ENCODE data around the gene MRPL39. TPM values are rescaled to one million over a fixed set of nuclear protein-coding genes. Genes with fewer than 3 reads are reported as not detected.

The MRPL39 gene
- total RNA-seq, 1 experiment from 2014 or later: 91.8 TPM

DNA sequence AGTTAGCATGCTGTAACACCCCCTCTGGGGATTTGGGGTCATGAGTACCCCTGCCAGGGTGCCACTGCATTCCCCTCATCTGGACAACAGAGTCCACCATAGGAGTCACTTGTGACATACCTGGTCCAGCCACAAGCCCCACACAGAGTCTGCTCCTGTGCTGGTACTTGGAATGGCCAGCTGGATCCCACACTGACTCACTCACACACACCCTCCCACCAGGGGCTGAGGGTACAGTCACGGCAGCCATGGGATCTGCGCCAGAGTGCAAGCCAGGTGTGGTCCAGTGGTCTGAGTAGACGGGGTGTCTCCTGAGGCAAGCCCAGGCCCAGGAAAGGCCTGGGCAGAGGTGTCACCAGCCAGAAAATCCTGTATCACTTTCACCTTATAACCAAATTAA is 67.7 kb downstream of the MRPL39 start:
- DNase-seq (ENCODE audit: low spot score): no peak

DNA sequence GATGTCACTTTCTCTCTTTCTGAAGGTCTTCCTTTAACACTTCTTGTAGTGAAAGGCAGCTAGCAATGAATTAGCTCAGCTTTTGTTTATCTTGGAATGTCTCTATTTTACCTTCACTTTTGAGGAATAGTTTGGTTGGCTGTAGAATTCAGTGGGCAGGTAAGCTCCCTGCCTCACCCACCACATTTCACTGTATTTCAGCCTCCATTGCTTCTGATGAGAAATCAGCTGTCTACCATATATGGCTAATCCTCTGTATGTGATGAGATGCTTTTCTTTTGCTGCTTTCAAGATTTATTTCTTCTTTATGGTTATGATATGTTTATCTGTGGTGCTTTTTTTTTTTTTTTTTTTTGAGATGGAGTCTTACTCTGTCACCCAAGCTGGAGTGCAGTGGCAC is 70.1 kb downstream of the MRPL39 start:
- no peak for DNase-seq (ENCODE audit: low spot score)

DNA sequence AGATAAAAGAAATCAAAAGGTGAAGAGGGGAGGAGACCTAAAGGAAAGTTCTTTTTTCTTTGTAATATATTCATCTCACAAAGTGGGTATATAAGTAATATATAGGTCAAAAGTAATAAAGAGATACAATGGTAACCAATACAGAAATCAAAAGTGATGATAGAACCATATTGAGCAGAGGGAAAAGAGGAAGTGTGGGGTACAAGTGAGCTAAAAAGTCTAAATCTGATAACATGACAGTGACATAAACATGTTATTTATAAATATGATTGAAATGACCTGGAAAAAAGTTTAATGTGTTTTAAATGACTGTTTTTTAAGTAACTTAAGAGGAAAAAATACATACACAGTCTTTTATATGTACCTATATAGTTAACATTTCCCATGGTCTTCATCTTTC is 70.5 kb downstream of the MRPL39 start:
- DNase-seq (ENCODE audit: low spot score): no peak

DNA sequence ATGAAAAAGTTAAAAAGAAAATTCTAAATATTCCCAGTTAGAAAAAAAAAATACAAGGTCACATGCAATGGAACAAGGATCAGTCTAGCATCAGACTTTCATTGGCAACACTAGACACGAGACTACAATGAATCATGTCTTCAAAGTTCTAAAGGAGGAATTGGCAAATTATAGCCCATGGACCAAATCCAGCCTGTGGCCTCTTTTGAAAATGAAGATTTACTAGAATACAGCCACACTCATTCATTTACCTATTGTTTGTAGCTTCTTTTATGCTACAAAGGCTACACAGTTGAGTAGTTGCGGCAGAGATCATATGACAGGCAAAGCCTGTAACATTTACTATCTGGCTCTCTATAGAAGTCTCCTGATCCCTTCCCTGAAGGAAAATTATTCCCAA is 71.4 kb downstream of the MRPL39 start:
- no peak for DNase-seq (ENCODE audit: low spot score)

Other genes with a start within 250 kb of the MRPL39 start
- 3.7 and 4.2 TPM in 2 replicates for gene JAM2, start 31.8 kb upstream of the MRPL39 start, total RNA-seq (2014; rRNA removed; shearing (Covaris generic))
- 243 and 247 TPM in 2 replicates for gene ATP5PF, start 127.4 kb upstream of the MRPL39 start, total RNA-seq (2014; rRNA removed; shearing (Covaris generic))
- gene GABPA, start 127.5 kb upstream of the MRPL39 start, total RNA-seq (2014; rRNA removed; shearing (Covaris generic)): 33.0 and 34.2 TPM in 2 replicates